Measurements from ENCODE around the gene ARHGEF37.
"Not testable (repeated sequence)": the region's sequence is repeated elsewhere in the genome, so short reads cannot be mapped to it uniquely, and the experiment has no call there.

Gene ARHGEF37

GRCh38 chr5:149581931-149582768 is 852 bp downstream of the ARHGEF37 start:
- Mint-ChIP-seq H3K36me3 (no peaks in the 10 kb centered on the region), H3K9me3 (no peaks in the 10 kb centered on the region), H3K27me3 (no peaks in the 10 kb centered on the region), H3K4me3 (no peak overlapping the region), H3K4me1 (peaks cover 6% of the 10 kb centered on the region), H3K27ac (no peak overlapping the region)
- no peak for ATAC-seq

GRCh38 chr5:149583394-149583793 is 2.1 kb downstream of the ARHGEF37 start:
- Mint-ChIP-seq H3K27me3 (no peaks in the 10 kb centered on the region), H3K9me3 (no peaks in the 10 kb centered on the region), H3K4me1 (peaks cover 6% of the 10 kb centered on the region), H3K27ac (no peak overlapping the region), H3K36me3 (no peaks in the 10 kb centered on the region), H3K4me3 (no peak overlapping the region)
- no peak for ATAC-seq

GRCh38 chr5:149584121-149584520 is 2.8 kb downstream of the ARHGEF37 start:
- H3K9me3 Mint-ChIP-seq, result no peaks in the 10 kb centered on the region
- no peaks in the 10 kb centered on the region for H3K27me3 Mint-ChIP-seq
- H3K27ac Mint-ChIP-seq, result no peak overlapping the region
- H3K4me1 Mint-ChIP-seq, result peaks cover 6% of the 10 kb centered on the region
- no peak overlapping the region for H3K4me3 Mint-ChIP-seq
- no peaks in the 10 kb centered on the region for H3K36me3 Mint-ChIP-seq
- no peak for ATAC-seq

GRCh38 chr5:149585910-149586309 is 4.6 kb downstream of the ARHGEF37 start:
- H3K9me3 Mint-ChIP-seq, result no peaks in the 10 kb centered on the region
- no peak overlapping the region for H3K4me3 Mint-ChIP-seq
- H3K27me3 Mint-ChIP-seq, result no peaks in the 10 kb centered on the region
- H3K4me1 Mint-ChIP-seq, result peaks cover 4% of the 10 kb centered on the region
- no peak overlapping the region for H3K27ac Mint-ChIP-seq
- ATAC-seq, result no peak
- H3K36me3 Mint-ChIP-seq, result no peaks in the 10 kb centered on the region

- no peaks in the 10 kb centered on the region for H3K4me1 Mint-ChIP-seq
- no peak overlapping the region for H3K4me3 Mint-ChIP-seq
- H3K9me3 Mint-ChIP-seq, result no peaks in the 10 kb centered on the region
- ATAC-seq, result no peak
- no peaks in the 10 kb centered on the region for H3K27me3 Mint-ChIP-seq
- no peaks in the 10 kb centered on the region for H3K36me3 Mint-ChIP-seq
- no peak overlapping the region for H3K27ac Mint-ChIP-seq
Measured at GRCh38 chr5:149586708-149587318, 5.5 kb downstream of the ARHGEF37 start.

- Mint-ChIP-seq H3K9me3 (no peaks in the 10 kb centered on the region), H3K27ac (no peak overlapping the region), H3K27me3 (no peaks in the 10 kb centered on the region), H3K4me1 (peaks cover 4% of the 10 kb centered on the region), H3K4me3 (no peak overlapping the region), H3K36me3 (no peaks in the 10 kb centered on the region)
- no peak for ATAC-seq
Measured at GRCh38 chr5:149588936-149589335, 7.6 kb downstream of the ARHGEF37 start.

- no peak overlapping the region for H3K4me3 Mint-ChIP-seq
- H3K4me1 Mint-ChIP-seq, result peaks cover 29% of the 10 kb centered on the region
- no peaks in the 10 kb centered on the region for H3K27me3 Mint-ChIP-seq
- no peak overlapping the region for H3K27ac Mint-ChIP-seq
- H3K9me3 Mint-ChIP-seq, result no peaks in the 10 kb centered on the region
- H3K36me3 Mint-ChIP-seq, result no peaks in the 10 kb centered on the region
- no peak for ATAC-seq
Measured at GRCh38 chr5:149593370-149593769, 12.1 kb downstream of the ARHGEF37 start.

- H3K9me3 Mint-ChIP-seq, result no peaks in the 10 kb centered on the region
- H3K4me3 Mint-ChIP-seq, result no peak overlapping the region
- H3K4me1 Mint-ChIP-seq, result peaks cover 32% of the 10 kb centered on the region
- no peak overlapping the region for H3K27ac Mint-ChIP-seq
- ATAC-seq, result no peak
- H3K36me3 Mint-ChIP-seq, result no peaks in the 10 kb centered on the region
- H3K27me3 Mint-ChIP-seq, result no peaks in the 10 kb centered on the region
Measured at GRCh38 chr5:149594206-149594895, 13.1 kb downstream of the ARHGEF37 start.

- H3K36me3 Mint-ChIP-seq, H3K27ac Mint-ChIP-seq, H3K9me3 Mint-ChIP-seq, ATAC-seq, H3K4me3 Mint-ChIP-seq, H3K27me3 Mint-ChIP-seq: not testable (repeated sequence)
- peaks cover 32% of the 10 kb centered on the region for H3K4me1 Mint-ChIP-seq
Measured at GRCh38 chr5:149595105-149595504, 13.8 kb downstream of the ARHGEF37 start.

GRCh38 chr5:149596712-149597111 is 15.4 kb downstream of the ARHGEF37 start:
- no peaks in the 10 kb centered on the region for H3K27me3 Mint-ChIP-seq
- ATAC-seq, result no peak
- peaks cover 32% of the 10 kb centered on the region for H3K4me1 Mint-ChIP-seq
- H3K36me3 Mint-ChIP-seq, result no peaks in the 10 kb centered on the region
- peak overlapping the region; percentile 13 for H3K27ac Mint-ChIP-seq
- no peak overlapping the region for H3K4me3 Mint-ChIP-seq
- H3K9me3 Mint-ChIP-seq, result no peaks in the 10 kb centered on the region

GRCh38 chr5:149597618-149598017 is 16.3 kb downstream of the ARHGEF37 start:
- H3K4me1 Mint-ChIP-seq, result peaks cover 28% of the 10 kb centered on the region
- no peak overlapping the region for H3K27ac Mint-ChIP-seq
- H3K27me3 Mint-ChIP-seq, result no peaks in the 10 kb centered on the region
- no peak overlapping the region for H3K4me3 Mint-ChIP-seq
- no peaks in the 10 kb centered on the region for H3K9me3 Mint-ChIP-seq
- no peak for ATAC-seq
- H3K36me3 Mint-ChIP-seq, result no peaks in the 10 kb centered on the region

- not testable (repeated sequence) for H3K4me3 Mint-ChIP-seq, H3K27me3 Mint-ChIP-seq, H3K36me3 Mint-ChIP-seq, H3K27ac Mint-ChIP-seq, ATAC-seq, H3K9me3 Mint-ChIP-seq
- H3K4me1 Mint-ChIP-seq, result peaks cover 28% of the 10 kb centered on the region
Measured at GRCh38 chr5:149598234-149598633, 16.9 kb downstream of the ARHGEF37 start.

GRCh38 chr5:149598966-149599365 is 17.7 kb downstream of the ARHGEF37 start:
- H3K4me3 Mint-ChIP-seq, result no peak overlapping the region
- ATAC-seq, result no peak
- no peaks in the 10 kb centered on the region for H3K27me3 Mint-ChIP-seq
- H3K36me3 Mint-ChIP-seq, result no peaks in the 10 kb centered on the region
- H3K4me1 Mint-ChIP-seq, result peaks cover 28% of the 10 kb centered on the region
- H3K27ac Mint-ChIP-seq, result no peak overlapping the region
- no peaks in the 10 kb centered on the region for H3K9me3 Mint-ChIP-seq

- Mint-ChIP-seq H3K4me3 (no peak overlapping the region), H3K9me3 (no peaks in the 10 kb centered on the region), H3K27me3 (no peaks in the 10 kb centered on the region), H3K36me3 (no peaks in the 10 kb centered on the region), H3K4me1 (peaks cover 28% of the 10 kb centered on the region), H3K27ac (no peak overlapping the region)
- ATAC-seq, result no peak
Measured at GRCh38 chr5:149599375-149599774, 18.1 kb downstream of the ARHGEF37 start.

- peaks cover 27% of the 10 kb centered on the region for H3K4me1 Mint-ChIP-seq
- H3K27me3 Mint-ChIP-seq, result no peaks in the 10 kb centered on the region
- H3K27ac Mint-ChIP-seq, result peak overlapping the region; percentile 3
- no peak for ATAC-seq
- no peaks in the 10 kb centered on the region for H3K9me3 Mint-ChIP-seq
- no peaks in the 10 kb centered on the region for H3K36me3 Mint-ChIP-seq
- H3K4me3 Mint-ChIP-seq, result no peak overlapping the region
Measured at GRCh38 chr5:149600932-149601331, 19.6 kb downstream of the ARHGEF37 start.

GRCh38 chr5:149603210-149603609 is 21.9 kb downstream of the ARHGEF37 start:
- Mint-ChIP-seq H3K27ac (no peak overlapping the region), H3K4me3 (no peak overlapping the region), H3K36me3 (no peaks in the 10 kb centered on the region), H3K27me3 (no peaks in the 10 kb centered on the region), H3K4me1 (peaks cover 25% of the 10 kb centered on the region), H3K9me3 (no peaks in the 10 kb centered on the region)
- ATAC-seq, result no peak

Measured in stimulated activated memory B cell treated with anti-CD40 and anti-IgM and Interleukin-4, amounts not matched to agents 10 μg/mL and 1 μg/mL and 100 μg/mL, for 72 hours (primary cell).